H54 (cell line): ENCODE measurements around the gene GTF2F2.
"Not testable (repeated sequence)": the region's sequence is repeated elsewhere in the genome, so short reads cannot be mapped to it uniquely, and the experiment has no call there.

Experiments used
- DNase-seq: peaks from one replicate; pipeline ENCODE4 v3.0.0; 2011; ENCODE audit warnings: low spot score, mixed read lengths; ENCODE audit not compliant: insufficient read length
- FAIRE-seq: peaks from 3 replicates; lab custom pipeline; 2011; peaks lifted over from hg19 to GRCh38; lab: Jason Lieb, UNC
- POLR2A ChIP-seq: IDR thresholded peaks from 2 replicates; pipeline ENCODE4 v1.6.1; 2011; ENCODE audit warnings: low read depth, mild to moderate bottlenecking, low read length

GTF2F2 gene

DNA sequence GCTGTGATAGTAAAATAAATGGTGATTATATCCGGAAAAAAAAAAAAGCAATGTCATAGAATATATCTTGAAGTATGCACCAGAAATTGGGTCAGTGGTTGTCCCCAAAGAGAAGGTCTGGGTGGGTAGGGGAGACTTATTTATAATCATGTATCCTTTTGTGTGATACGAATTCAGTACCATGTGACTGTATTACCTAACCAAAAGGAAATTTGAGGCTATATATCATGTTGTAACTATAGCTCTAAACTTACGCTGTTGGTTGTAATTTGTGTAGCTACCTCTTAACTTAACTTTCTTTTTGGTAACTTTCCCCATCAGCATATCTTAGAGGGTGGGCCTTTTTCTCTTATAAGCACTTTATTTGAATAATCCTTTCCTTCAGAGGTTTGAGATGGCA lies 105.7 kb downstream of the GTF2F2 start:
- DNase-seq = no peak
- no peak for TF ChIP-seq POLR2A
- no peak for FAIRE-seq

DNA sequence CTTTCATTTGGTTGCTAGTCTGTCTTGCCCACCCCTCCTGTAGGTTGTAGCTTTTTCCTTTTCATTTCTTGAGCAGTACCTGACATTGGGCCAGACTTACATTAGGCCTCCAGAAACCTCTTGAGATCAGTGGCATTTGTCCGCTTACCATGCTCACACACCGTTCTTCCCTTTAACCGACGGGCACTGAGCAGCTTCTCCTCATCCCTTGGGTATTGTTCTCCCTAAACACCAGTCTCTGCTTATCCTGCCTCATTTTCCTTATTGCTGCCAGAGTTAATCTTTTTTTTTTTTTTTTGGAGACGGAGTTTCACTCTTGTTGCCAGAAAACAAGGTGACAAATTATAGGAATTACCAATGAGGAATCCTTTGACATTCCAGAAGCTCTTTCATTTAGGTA lies 107.7 kb downstream of the GTF2F2 start:
- FAIRE-seq (no peak), DNase-seq (no peak)
- TF ChIP-seq POLR2A = no peak

DNA sequence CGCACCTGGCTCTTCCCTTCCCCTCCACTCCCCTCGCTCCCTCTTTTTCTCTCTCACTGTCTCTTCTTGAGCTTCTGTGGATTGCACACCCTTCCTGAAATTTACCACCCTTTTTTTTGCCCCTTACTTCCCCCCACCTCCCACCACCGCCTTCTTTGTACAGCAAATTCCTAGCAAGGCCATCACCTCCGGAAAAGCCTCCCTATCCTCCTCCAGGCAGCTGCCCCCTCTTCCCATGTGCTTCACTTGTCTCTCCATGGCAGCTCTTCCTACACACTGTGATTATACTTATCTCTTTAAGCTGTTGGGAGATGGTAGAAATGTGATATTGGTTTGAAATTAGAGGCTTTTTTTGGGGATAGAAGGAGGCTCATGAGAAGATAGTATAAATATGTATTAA lies 108.9 kb downstream of the GTF2F2 start:
- TF ChIP-seq POLR2A = no peak
- DNase-seq (no peak), FAIRE-seq (no peak)

DNA sequence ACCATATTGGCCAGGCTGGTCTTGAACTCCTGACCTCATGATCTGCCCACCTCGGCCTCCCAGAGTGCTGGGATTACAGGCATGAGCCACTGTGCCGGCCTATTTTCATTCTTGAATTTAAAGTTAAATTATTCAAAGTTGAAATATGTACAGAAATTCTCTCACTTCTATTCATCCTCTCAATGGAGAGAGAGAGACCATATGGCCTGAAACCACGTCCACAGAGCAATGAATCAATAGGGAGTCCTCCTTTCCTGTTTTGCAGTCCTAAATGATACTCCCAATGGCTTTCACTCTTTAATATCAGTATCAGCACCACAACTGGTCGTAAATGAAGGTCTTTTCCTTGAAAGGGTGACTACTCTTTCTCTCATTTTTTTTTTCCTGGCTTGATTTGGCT lies 111.0 kb downstream of the GTF2F2 start:
- no peak for TF ChIP-seq POLR2A
- DNase-seq (no peak), FAIRE-seq (no peak)

DNA sequence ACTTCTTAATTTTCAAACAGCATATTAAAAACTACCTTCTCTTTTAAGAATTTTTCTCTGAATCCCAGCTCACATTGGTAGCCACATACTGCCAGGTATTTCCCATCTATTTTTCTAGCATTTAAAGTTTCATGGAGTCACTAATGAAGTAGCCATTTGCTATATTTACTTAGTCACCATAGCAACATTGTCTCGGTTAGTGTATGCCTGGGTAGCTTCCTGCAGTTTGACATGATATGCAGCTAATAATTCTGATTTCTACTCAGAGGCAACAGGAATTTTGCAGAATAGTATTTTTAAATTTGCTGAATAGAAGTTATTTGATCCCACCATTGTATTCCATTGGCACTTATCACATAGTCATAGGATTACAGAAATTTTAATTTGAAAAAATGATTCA lies 111.4 kb downstream of the GTF2F2 start:
- FAIRE-seq (no peak), DNase-seq (no peak)
- TF ChIP-seq POLR2A = no peak

DNA sequence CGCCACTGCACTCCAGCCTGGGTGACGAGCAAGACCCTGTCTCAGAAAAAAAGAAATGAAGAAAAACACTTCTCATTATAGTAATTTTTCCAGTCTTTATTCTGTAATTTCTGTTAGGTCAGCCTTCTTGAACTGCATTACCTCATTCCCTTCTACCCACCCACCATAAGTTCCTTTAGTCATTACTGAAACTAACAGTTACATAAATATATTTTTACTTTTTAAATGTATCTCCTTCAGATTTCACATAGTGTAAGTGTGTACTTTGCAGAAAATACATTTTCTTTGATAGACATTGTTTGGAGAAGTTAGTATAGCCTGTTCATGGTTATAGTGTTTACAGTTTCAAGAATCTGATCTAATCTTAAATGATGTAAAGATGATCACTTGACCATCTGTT lies 112.3 kb downstream of the GTF2F2 start:
- FAIRE-seq (no peak), DNase-seq (no peak)
- TF ChIP-seq POLR2A = no peak

DNA sequence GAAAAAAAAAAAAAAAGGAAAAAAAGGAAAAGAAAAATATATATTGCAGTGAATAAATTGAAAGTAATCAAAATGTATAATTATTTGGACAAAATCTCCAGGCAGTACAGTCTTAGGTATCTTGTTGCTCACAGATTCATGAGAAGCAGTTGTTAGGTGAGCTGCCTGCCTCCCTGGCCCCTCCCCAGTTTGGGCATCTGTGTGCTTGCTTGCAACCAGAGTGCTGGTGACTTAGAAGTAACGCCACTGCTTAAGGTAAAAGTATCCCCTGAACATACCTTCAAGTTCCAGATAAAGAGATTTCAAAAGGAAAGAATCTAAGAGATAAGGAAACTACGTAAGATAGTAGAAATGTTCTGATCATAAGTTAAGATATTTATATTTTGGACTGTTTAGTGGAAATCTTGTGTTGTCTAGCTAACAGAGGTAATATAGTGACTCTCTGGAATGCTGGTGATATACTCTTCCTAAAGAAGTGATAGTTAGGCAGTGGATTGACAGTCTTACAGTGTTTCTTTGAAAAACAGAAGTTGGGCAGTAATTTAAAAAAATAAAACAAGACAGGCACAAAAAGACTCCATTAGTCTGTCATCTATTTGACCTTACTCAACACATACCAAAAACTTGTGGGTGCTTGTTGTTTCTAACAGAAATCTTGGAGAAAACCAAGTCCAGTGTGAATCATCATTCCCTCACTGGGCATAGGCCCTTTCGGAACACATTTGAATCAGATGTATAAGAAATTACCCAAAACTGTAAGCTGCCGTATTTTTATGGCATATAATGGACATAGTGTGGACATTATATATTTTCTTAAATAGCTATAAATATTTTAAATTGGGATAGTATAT lies 118.9 kb downstream of the GTF2F2 start:
- DNase-seq = no peak
- TF ChIP-seq POLR2A = no peak
- FAIRE-seq = peak; percentile 6

DNA sequence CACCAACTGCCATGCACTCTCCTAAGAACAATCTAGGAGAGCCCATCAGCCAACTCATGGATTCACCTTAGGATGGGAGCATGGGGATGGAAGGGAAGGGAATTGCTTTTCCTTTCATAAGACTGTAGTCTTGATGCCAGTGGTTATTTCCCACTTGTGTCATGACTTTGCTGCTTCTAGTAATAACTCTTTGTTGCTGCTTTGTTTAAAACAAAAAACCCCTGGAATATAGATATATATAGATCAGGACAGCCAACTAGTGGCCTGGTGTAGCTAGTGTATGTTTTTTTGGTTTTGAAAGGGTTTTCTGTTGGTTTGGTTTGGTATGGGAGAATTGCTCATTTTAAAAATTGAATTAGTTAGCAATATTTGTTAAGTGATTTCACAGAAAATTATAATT lies 119.8 kb downstream of the GTF2F2 start:
- no peak for DNase-seq
- no peak for FAIRE-seq
- no peak for TF ChIP-seq POLR2A

DNA sequence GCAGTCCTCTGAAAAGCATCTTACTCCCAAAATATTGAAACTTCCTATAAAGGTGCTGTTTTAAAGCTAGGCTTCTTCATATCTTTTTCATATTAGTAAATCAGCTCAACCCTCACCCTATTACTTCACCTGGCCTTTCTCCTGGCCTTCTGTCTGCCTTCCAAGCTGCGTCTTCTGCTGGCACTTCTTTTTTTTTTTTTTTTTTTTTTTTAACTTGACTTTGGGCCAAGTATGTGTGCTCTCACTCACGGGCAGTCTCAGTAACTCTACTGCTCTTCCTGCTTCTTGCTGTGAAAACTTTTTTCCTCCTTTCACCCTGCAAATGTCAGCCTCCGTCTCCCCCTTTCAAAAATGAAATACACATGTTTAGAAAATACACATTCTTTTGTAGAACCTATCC lies 121.8 kb downstream of the GTF2F2 start:
- TF ChIP-seq POLR2A = no peak
- FAIRE-seq = no peak
- DNase-seq = no peak

DNA sequence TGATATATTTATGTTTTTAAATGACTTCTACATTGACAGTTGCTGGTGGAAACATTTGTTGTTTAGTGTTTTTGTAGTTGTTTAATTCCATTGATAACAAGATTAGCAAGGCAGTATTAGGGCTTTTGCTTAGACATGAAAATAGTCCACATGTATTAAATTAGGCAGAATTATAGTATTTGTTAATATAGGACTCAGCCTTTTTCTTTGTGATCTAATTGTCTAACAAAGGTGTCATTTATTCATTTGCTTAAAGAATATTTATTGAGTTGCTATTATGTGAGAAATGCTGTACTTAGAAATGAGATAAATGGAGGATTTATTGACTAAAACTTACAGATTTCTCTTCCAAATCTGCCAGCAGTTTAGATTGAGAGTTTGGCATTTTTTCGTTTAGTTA lies 122.2 kb downstream of the GTF2F2 start:
- DNase-seq (no peak), FAIRE-seq (no peak)
- TF ChIP-seq POLR2A = no peak

DNA sequence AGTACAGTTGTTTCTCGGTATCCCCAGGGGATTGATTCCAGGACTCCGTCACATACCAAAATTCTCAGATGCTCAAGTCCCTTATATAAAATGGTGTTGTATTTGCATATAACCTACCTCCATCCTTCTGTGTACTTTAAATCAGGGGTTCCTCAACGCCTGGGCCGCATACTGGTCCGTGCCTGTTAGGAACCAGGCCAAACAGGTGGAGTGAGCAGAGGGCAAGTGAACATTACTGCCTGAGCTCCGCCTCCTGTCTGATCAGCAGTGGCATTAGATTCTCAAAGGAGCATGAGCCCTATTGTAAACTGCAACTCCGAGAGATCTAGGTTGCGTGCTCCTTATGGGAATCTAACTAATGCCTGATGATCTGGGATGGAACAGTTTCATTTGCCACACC lies 122.8 kb downstream of the GTF2F2 start:
- TF ChIP-seq POLR2A = no peak
- FAIRE-seq (no peak), DNase-seq (no peak)

DNA sequence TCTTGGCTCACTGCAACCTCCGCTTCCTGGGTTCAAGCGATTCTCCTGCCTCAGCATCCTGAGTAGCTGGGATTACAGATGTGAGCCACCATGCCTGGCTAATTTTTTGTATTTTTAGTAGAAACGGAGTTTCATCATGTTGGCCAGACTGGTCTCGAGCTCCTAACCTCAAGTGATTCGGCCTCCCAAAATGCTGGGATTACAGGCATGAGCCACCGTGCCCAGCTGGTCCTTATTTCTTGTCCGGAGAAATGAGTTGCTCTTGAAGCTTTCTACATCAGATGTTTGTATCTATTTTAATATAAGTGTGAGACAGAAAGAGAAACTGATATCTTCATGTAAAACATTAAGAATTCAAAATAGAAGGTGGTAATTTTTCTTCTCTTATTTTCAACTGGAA lies 124.4 kb downstream of the GTF2F2 start:
- not testable (repeated sequence) for DNase-seq, FAIRE-seq

DNA sequence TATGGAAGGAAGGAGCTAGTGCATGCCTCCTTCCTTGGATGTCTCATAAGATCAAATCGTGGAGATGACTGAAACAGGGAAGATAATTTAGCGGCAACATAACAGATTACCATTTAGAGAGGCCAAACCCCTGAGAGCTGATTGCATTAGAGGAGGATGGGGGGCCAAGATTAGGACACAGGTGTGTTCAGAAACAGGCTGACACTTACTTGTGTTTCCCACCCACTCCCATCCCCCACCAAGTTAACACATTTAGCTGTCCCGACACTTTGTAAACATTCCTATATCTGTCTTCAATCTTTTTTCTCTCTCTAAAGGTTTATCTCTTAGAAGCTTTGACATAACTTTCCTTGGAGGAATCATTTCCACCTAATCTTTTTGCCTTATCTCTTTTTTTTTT lies 129.4 kb downstream of the GTF2F2 start:
- FAIRE-seq = no peak
- no peak for TF ChIP-seq POLR2A
- DNase-seq = no peak

DNA sequence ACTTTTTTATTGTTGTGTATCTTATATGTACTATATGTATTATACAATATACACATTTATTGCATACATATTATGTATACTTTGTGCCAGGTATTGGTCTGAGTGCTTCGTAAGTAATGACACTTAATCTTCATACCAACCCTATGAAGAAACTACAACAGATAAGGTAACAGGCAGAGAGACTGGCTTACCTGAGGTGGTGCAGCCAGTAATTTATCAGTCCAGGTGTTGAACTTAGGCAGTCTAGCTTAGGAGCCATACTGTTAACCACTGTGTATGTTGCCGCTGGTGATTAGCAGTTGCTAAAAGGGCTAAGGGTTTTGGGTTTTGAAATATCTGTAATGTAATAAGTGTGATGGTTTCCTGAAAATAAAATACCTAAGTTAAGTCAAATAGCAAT lies 134.1 kb downstream of the GTF2F2 start:
- FAIRE-seq (no peak), DNase-seq (no peak)
- no peak for TF ChIP-seq POLR2A

DNA sequence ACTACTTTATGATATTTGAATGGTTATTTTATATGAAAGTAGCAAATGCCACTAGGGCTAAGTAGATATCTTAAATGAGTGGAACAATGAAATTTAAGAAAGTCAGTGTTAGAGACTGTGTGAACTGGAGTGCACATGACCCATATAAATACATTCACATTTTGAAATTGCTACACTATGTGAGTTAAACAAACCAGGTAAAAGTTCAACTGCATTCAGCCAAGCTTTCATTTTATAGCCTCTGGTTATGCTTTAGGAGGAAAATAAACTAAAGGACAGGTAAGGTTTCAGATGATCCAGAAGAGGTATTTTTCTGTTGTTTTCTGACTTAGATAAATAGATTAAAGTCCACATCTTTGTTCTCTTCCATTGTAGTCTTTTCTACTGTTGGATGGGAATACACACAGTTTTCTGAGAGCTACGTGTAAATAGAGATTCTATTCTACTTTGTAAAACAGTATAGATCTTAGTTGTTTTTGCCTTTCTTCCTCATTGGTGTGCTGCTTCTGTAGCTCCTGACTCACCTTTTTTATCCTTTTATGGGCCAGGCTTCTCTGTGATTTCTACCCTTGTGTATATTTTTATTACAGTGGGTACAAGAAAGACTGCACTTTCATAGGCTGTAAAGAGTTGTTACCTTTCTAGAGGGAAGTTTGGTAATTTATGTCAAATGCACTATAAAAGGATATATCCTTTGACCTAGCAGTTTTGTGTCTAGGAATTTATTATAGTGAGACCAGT lies 135.1 kb downstream of the GTF2F2 start:
- TF ChIP-seq POLR2A = no peak
- DNase-seq (no peak), FAIRE-seq (no peak)
